HG02623 (cell line): Measurements from ENCODE around the gene S100A9.
"Not testable (repeated sequence)": the region's sequence is repeated elsewhere in the genome, so short reads cannot be mapped to it uniquely, and the experiment has no call there.

Experiments used
- ATAC-seq: cut with Tn5 transposase; IDR thresholded peaks from one replicate; pipeline ENCODE4 v1.9.1; 2021; ENCODE audit warnings: moderate library complexity; ENCODE audit not compliant: unreplicated experiment

The S100A9 gene

DNA sequence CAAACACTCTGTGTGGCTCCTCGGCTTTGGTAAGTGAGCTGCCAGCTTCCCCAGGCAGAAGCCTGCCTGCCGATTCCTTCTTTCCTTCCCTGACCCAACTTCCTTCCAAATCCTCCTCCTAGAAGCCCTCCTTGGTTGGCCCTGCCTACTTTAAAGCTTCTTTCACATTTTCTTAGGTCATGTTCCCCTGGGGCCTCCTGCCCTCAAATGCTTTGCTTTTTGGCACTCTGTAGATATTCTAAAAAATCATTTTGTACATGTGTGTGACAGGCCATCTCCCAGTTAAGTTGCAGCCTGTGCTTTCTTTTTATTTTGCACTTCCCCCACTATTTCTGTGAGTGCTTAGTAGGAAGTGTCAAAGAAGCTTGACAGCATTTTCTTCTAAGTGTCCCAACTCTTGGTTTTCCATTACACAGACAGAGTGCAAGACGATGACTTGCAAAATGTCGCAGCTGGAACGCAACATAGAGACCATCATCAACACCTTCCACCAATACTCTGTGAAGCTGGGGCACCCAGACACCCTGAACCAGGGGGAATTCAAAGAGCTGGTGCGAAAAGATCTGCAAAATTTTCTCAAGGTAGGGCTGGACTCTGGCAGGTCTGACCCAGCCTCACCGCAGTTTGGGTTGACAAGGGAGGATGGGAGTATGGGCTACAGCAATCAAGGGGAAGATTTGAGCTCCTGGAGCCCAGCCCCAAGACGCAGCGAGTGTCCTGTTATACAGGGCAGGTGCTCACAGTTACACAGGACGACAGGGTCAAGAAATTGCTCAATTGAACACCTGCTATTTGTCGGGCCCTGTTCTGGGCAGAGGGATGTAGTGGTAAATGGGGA, at the start of gene S100A9:
S100A9 (plus strand) TSS at position 2 of the 838 bp plus-strand sequence; CDS start at position 432, 430 bp downstream.
- ATAC-seq = no peak

DNA sequence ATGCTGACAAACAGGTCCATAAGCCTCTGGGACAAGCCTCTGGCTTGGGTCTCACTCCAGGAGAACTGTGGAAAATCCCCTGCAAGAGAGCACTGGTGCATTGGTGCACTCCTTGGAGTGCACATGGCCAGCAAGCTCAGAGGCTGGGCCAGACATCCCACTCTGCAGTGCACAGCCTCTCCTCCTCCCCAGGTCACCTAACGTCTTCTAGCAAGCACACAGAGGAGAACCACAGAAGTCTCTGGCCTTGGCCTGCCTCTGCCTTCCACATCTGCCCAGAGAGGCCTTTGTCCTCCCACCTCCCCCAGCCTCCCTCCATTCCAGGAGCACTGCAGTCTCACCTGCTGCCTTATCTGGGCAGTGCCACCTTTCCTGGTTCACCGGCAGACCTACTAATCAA, 49.1 kb upstream of the S100A9 start:
- ATAC-seq = no peak

DNA sequence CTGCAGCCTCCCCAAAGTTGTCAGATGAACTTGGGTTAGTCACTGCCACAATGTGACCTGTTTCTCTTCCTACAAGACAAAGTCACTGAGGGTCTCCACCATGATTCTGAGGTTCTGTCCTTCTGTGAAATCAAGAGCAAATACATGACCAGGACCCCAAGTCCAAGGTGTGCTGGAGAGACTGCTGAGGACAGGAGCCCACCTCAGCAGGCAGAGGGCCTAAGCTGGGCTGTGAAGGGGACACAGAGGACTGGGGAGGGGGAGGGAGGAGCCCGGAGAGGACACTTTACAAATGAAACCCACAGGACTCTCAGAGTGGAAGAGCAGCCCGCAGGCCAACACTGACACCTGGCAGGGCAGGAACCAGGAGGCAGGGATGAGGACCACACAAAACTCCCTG, 48.2 kb upstream of the S100A9 start:
- no peak for ATAC-seq

DNA sequence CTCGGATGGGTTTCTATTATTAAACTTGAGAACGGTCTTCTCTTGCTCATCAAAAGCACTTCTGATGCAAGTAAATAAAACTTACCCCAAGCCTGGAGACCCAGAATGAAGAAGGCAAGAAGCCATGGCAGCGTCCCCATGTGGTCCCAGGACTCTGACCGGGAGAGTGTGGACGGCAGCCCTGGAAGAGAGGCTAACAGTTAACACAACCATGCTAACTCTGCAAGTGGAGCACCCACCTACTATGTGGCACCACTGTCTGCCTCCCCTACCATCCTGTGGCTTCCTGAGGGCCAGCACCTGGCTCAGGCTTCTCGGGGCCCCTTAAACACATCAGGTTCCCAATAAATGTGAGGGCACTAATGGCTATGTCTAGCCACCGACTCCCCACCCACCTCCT, 47.1 kb upstream of the S100A9 start:
- ATAC-seq = no peak

DNA sequence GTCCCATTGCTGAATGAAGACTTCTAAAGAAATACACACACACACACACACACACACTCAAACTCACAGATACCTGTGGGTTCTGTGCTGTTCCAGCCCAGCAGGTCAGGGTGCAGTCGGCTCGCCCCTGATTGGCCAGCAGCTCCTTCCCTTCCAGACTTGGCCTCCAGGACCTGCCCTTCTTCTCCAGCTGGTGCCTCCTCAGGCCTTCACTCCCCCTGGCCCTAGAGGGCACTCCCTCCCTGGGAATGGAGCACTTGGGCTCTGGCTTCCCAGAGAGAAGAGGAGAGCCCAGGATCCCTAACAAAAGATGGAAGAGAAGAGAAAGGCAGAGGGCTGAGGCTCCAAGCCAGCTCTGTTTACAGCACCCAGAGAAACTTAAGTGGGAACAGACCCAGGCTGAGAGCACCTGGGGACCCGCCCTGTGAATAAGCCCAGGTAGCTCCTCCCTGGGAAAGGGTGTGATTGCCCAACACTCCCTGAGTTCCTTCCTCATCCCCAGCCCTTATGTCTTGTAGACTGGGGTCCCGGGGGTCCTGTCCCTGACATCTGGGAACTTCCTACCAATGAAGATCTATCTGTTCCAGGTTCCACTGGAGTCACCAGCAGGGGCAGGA, 45.0 kb upstream of the S100A9 start, which contains the start of gene PGLYRP3:
PGLYRP3 (minus strand) TSS at position 383 of the 617 bp plus-strand sequence. CDS start 2,287 bp downstream, outside the sequence.
- no peak for ATAC-seq

DNA sequence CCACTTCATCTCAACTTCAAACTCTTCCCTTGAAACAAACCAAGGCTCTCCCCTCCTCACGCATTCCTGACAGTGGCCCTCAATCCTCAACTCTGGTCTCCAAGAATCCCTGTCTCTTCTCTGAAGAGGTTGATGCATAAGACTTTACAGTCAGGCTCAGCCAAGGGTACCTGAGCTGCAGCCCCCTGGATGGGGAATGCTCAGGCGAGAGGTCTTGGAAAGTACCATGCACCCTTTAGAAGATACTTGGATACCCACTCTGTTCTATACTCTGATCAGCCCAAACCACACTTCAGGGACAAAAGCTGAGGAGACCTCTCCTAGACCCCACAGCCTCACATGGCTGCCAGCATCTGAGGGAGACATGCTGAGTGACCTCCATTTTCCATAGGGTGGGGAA, 44.4 kb upstream of the S100A9 start:
- ATAC-seq = no peak

DNA sequence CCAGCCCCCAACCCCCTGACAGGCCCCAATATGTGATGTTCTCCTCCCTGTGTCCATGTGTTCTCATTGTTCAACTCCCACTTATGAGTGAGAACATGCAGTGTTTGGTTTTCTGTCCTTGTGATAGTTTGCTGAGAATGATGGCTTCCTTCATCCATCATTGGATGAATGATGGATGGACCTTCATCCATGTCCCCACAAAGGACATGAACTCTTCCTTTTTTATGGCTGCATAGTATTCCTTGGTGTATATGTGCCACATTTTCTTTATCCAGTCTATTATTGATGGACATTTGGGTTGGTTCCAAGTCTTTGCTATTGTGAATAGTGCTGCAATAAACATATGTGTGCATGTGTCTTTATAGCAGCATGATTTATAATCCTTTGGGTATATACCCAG, 43.3 kb upstream of the S100A9 start:
- not testable (repeated sequence) for ATAC-seq

DNA sequence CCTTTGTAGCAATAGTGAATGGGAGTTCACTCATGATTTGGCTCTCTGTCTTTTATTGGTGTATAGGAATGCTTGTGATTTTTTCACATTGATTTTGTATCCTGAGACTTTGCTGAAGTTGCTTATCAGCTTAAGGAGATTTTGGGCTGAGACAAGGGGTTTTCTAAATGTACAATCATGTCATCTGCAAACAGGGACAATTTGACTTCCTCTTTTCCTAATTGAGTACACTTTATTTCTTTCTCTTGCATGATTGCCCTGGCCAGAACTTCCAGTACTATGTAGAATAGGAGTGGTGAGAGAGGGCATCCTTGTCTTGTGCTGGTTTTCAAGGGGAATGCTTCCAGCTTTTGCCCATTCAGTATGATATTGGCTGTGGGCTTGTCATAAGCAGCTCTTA, 41.6 kb upstream of the S100A9 start:
- not testable (repeated sequence) for ATAC-seq

DNA sequence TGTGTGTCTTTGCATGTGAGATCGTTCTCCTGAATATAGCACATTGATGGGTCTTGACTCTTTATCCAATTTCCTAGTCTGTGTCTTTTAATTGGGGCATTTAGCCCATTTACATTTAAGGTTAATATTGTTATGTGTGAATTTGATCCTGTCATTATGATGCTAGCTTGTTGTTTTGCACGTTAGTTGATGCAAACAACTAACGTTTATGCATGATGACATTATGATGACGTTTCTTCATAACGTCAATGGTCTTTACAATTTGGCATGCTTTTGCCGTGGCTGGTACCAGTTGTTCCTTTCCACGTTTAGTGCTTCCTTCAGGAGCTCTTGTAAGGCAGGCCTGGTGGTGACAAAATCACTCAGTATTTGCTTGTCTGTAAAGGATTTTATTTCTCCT, 39.5 kb upstream of the S100A9 start:
- not testable (repeated sequence) for ATAC-seq

DNA sequence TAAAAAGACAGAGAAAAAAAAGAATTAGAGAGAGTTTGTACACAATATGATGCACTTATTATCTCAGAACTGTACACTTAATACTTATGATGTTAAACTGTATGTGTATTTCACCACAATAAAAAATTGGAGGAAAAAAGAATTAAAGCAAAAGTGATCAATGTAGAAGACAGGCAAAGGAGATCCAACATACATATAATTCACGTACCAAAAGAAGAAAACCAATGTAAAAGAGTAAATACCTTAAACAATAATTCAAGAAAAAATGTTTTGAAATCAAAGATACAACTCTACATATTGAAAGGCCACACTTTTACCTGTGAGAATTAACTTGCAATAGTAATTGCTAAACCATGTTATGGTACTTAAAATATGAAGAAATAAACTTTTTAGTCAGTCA, 35.1 kb upstream of the S100A9 start:
- ATAC-seq = no peak

DNA sequence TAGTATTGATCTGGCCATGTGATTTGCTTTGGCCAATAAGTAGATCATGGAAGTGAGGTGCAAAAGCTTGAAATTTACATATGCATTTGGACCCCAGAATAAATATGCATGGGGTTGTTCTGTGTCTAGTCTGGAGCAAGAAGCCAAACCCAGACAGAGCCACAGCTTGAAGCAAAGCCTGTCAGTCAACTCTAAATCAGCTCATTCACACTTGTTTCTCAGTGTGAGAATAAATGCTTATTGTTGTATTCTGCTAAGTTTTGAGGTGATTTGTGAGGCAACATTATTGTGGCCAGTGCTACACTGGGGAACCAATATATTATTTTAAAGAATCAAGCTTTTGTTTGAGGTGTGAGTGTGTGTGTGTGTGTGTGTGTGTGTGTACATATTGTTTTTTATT, 32.7 kb upstream of the S100A9 start:
- ATAC-seq = no peak

DNA sequence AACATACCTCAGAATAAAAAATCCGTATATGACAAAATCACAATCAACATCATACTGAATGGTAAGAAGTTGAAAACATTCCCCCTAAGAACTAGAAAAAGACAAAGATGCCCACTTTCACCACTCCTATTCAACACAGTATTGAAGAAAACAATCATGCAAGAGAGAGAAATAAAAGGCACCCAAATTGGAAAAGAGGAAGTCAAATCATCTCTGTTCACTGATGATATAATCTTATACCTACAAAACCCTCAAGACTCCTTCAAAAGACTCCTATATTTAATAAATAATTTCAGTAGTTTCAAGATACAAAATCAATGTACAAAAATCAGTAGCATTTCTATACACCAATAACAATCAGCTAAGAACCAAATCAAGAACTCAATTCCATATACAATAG, 23.8 kb upstream of the S100A9 start:
- no peak for ATAC-seq

DNA sequence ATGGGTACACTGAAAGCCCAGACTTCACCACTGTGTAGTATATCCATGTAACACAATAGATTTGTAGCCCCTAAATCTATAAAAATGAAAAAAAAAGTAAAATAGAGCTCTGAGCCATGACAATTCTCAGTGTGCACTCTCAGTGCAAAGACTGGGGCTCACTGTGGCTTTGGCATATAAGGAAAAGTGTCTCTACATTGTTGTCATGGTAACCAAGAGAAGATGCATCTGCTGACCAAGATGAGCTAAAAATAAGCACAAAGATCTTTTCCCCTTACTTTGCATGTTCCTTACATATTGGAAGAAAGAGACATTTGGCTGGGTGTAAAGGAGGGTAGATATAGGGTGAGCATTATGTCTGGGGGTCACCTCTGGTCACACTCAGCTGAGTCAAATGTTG, 21.0 kb upstream of the S100A9 start:
- ATAC-seq = no peak

DNA sequence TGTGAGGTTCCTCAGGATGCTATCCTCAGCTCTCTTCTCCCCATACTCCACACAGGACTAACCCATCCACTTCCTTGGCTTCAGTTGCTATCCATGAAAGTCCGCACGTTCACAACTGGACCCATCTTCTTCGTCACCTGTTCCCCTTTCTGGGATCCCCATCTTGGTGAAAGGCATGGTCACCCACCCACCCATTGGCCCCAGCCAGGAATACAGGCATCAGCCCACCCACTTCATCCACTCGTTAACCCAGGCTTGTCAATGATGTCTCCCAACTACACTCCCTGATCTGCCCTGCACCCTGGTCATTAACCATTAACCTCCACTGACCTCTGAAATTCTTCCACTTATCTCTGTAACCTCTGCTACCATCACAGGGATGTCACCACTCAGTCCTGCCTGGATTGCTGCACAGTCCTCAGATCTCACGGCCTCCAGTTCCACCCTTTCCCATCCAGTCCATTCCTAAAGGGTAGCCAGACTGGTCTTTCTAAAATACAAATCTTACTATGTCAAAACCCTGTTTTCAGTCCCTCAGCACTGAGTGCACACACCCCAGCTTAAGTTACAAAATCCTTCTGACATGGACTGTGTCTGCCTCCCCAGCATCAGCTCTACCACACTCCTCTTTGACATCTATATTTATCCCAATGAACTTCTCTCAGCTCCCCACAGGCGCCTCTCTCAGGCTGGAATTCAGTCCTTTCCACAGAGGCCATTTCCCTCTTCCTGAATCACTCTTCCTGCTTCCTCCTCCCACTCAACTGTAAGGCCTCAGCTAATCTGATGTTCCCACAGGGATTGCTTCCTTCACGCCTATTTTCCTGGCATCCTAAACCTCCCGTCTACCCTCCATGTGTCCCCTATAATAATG, 19.4 kb upstream of the S100A9 start:
- ATAC-seq = no peak

DNA sequence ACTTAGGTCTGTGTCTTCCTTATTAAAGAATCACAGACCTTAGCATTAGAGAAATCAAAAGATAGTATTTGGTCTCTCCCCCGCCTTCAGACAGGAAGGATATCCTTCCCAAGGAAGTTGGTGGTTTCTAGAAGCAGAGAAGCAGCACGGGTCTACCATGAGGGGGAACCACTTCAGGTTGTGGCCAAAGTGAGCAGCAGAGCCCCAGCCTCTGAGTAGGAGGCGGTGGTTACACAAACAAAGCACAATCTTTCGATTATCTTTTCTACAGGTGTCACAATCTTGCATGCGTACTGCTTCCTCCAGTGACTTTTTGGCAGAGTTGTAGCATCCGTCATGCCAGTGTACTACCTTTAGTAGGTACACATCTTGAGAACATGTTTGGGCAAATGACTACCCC, 17.9 kb upstream of the S100A9 start:
- ATAC-seq = no peak

DNA sequence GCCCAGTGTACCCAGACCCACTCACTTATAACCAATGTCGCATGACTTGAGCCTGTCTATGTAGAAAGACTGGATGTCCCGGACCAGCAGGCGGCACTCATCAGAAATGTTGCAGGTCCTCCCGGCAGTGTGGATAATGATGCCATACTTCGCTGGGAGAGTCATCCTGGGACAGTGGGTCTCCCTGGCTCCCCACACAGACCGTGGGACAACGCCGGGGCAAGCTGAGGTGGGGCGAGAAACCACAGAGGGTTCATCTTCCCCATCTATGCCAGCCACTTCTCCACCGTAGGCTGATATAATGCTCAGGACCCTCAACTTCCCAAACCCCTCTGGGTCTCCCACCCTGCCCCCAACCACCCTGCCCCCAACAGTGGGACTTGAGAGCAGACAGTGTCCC, 17.3 kb upstream of the S100A9 start:
- ATAC-seq = no peak

DNA sequence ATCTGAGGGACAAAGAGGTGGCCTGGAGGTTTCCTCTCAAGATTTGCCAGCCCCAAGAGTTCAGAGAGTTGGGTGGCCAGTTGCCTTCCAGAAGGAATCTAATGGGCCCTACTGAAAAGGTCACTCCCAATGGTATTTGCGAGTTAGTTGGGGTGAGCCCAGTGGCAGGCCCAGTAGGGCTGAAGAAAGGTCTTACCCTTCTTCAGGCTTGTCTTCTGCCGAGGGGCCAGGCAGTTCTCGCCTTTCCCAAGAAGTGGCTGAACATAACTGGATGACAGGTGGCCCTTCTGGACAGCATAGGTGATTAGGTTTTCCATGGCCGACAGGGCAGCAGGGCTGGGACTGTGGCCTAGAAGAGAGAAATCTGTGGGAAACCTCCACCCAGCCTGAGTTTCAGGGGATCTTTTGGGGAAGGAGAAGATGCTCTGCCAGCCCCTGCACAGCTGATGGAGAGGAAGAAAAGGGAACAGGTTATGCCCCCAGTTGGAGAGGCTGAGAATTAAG, 16.2 kb upstream of the S100A9 start:
- ATAC-seq = no peak

DNA sequence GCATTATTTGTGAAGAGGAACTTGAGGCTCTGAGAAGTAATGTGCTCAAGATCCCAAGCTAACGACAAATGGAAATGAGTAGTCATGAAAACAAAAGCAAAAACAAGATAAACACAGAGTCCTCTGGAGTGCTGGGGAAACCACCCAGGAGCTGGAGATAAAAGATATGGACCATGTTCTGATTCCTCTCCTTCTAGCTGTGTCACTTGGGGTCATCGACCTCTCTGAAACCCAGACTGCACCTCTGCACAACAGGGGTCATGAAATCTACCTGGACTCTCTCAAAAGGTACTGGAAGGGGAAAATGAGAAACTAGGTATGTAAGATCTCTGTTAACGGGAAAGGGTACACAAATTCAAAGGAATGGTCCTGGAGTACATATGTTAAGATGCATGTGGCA, 15.5 kb upstream of the S100A9 start:
- ATAC-seq = no peak

DNA sequence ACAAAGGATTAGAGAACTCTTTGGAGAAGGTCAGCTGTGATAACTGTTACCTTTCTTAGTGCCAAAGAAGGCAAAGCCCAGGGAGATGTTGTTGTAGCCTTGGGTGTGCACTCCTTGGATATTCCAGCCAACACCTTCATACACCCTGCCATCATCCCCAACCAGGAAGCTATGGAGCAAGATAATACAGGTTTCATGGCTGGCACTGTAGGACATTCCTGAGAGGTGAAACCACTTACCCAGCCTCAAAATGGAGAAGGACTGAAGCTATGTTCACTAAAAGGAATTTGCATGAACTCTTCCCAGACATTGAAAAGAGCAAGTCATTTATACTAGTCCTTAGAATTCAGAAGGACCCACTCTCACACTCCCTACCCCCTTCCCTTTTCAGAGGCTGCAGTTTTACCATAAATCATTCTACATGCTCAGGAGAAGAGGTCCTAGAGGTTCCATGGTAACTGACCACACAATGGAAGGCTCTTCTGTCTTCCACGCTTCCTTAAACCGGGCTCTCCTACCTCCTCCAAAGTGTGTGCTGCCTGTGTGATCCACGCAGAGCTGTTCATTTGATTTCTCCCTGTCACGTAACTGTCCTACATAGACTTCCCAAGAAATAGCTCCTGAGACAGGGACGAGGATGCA, 14.5 kb upstream of the S100A9 start:
- ATAC-seq = no peak

DNA sequence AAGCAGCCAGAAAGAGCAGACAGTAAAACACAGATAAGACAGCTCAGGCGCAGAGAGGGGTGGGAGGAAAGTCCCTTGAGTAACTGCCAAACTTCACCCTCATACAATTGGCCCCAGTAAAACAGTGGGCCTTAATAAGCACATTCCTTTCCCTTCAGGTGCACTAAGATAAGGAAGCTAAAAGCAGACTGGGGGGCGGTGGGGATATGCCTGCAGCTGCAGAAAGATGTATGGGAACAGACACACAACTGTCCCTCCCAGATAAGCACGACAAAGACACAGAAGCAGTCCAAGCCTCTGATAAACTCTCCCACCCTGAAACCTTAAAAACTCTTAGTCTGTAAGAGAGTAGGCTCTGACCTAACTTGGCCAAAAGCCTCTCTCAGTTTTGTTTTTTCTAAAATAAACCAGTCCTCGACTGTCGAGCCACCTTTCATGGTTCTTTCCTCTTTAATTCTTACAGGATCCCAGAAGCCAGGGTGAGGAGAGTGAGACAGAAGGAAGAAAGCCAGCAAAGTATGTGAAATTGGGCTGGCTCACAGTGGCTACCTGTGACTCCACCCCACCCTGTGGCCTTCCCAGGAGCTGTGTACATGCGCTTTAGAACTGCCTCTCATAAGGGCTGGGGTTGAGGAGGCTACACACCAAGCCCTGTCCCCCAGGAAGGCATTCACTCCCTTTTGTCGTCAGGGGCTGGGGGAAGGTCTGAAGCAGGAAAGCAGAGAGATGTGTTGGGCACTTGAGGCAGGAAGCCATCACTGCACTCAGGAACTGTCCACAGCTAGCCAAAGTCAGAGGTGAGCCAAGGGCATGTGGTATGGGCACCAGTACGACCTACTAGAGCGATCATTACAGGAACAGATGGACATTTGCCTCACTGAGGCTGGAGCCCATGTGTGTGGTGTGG, 13.6 kb upstream of the S100A9 start:
- ATAC-seq = no peak
